ENCODE results near the gene EIF4EBP2.
A peak's percentile ranks its signal among the peaks of the same experiment; 100 is the strongest.

The EIF4EBP2 gene

GRCh38 chr10:70376436-70377378, 27.2 kb upstream of the EIF4EBP2 start:
- intact Hi-C loops (cut with DNase I): no loop called here

GRCh38 chr10:70378122-70378521, 25.8 kb upstream of the EIF4EBP2 start:
- intact Hi-C loops (cut with DNase I): no loop called here

More at GRCh38 chr10:70376436-70377378, 27.2 kb upstream of the EIF4EBP2 start:
- no peak for DNase-seq

GRCh38 chr10:70379581-70380176, 24.3 kb upstream of the EIF4EBP2 start:
- no peak for DNase-seq
- intact Hi-C loops (cut with DNase I): loop anchor here (5.0 kb wide), 1 partner anchor 147 kb away; the partner anchor contains the start of gene PPA1

More at GRCh38 chr10:70378122-70378521, 25.8 kb upstream of the EIF4EBP2 start:
- DNase-seq: peak in 21 of 42 donors; percentile 20 to 61 (median 38)

- DNase-seq: peak in 1 of 42 donors; percentile 43
Observed at GRCh38 chr10:70380350-70381135, 23.4 kb upstream of the EIF4EBP2 start.

GRCh38 chr10:70381471-70382421, 22.2 kb upstream of the EIF4EBP2 start:
- peak in 41 of 42 donors; percentile 25 to 78 (median 62) for DNase-seq
- intact Hi-C loops (cut with DNase I): loop anchor here (2.0 to 5.0 kb wide), 2 partner anchors 23 to 149 kb away; partner anchors contain the start of genes EIF4EBP2 and PPA1

More at GRCh38 chr10:70380350-70381135, 23.4 kb upstream of the EIF4EBP2 start:
- intact Hi-C loops (cut with DNase I): loop anchor here (5.0 kb wide), 1 partner anchor 148 kb away; the partner anchor contains the start of gene PPA1

GRCh38 chr10:70391654-70392053, 12.3 kb upstream of the EIF4EBP2 start:
- intact Hi-C loops (cut with DNase I): no loop called here

GRCh38 chr10:70396140-70396539, 7.8 kb upstream of the EIF4EBP2 start:
- intact Hi-C loops (cut with DNase I): no loop called here
- no peak for DNase-seq

More at GRCh38 chr10:70391654-70392053, 12.3 kb upstream of the EIF4EBP2 start:
- no peak for DNase-seq

GRCh38 chr10:70399177-70399576, 4.8 kb upstream of the EIF4EBP2 start:
- DNase-seq: no peak
- intact Hi-C loops (cut with DNase I): no loop called here

GRCh38 chr10:70403483-70404035, 386 bp upstream of the EIF4EBP2 start:
- intact Hi-C loops (cut with DNase I): loop anchor here (2.0 kb wide), 1 partner anchor 21 kb away; the partner anchor contains the start of gene LRRC20
- DNase-seq: no peak

GRCh38 chr10:70404787-70405036, 767 bp downstream of the EIF4EBP2 start:
- intact Hi-C loops (cut with DNase I): loop anchor here (2.0 kb wide), 1 partner anchor 22 kb away; the partner anchor contains the start of gene LRRC20
- DNase-seq: peak in 7 of 42 donors; percentile 59 to 87 (median 68)

GRCh38 chr10:70405037-70405824, 1.3 kb downstream of the EIF4EBP2 start:
- intact Hi-C loops (cut with DNase I): loop anchor here (2.0 kb wide), 1 partner anchor 22 kb away; the partner anchor contains the start of gene LRRC20

GRCh38 chr10:70409772-70410171, 5.8 kb downstream of the EIF4EBP2 start:
- DNase-seq: no peak
- intact Hi-C loops (cut with DNase I): no loop called here

More at GRCh38 chr10:70405037-70405824, 1.3 kb downstream of the EIF4EBP2 start:
- DNase-seq: peak in 41 of 42 donors; percentile 11 to 77 (median 48)

GRCh38 chr10:70410608-70411007, 6.7 kb downstream of the EIF4EBP2 start:
- intact Hi-C loops (cut with DNase I): no loop called here
- no peak for DNase-seq

GRCh38 chr10:70412356-70412755, 8.4 kb downstream of the EIF4EBP2 start:
- intact Hi-C loops (cut with DNase I): no loop called here
- DNase-seq: no peak

GRCh38 chr10:70417568-70417967, 13.6 kb downstream of the EIF4EBP2 start:
- intact Hi-C loops (cut with DNase I): no loop called here
- DNase-seq: no peak

GRCh38 chr10:70418229-70418628, 14.3 kb downstream of the EIF4EBP2 start:
- intact Hi-C loops (cut with DNase I): no loop called here
- DNase-seq: no peak

GRCh38 chr10:70418713-70419112, 14.8 kb downstream of the EIF4EBP2 start:
- intact Hi-C loops (cut with DNase I): no loop called here
- DNase-seq: no peak

All from head of caudate nucleus (tissue), 42 donors.